ENCODE measurements around the gene SMC3. TPM values are rescaled to one million over a fixed set of nuclear protein-coding genes. Genes with fewer than 3 reads are reported as not detected.

The SMC3 gene
- polyA plus RNA-seq, 1 of the 3 experiments (the other 2 are of a cell fraction): 10.1 TPM

DNA sequence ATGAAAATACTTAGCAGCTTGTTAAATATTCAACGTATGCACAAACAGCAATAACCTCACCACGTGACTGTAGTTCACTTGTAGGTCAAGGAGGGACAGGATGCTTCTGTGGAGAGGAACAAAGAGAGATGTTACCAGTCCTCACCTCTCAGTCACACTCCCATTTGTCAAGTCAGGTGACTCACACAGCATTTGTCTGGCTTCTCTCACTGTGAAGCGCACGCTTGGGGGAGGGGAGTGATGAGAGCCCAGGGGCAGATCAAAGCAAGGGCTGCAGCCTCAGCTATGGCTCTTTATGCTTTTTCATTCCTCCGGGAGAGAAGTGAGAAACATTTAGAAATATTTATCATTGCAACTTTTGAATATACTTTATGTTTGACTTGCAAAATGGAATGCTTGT, 73.8 kb downstream of the SMC3 start:
- H3K79me2 ChIP-seq (ENCODE audit: insufficient read depth): no peaks in the 10 kb centered on the region
- DNase-seq: peak; percentile 62
- WGBS (ENCODE audit: low lambda C conversion rate): 37% methylated on average over 5 of the region's 5 CpGs
- ChIA-PET CTCF (interaction anchor here (0.5 to 2.1 kb wide), 7 partner anchors 13 to 436 kb away, joined by 3 to 16 read pairs (median 4); partner anchors contain the start of gene ADRA2A), POLR2A (no interaction called here)
- no peaks in the 10 kb centered on the region for H3K9me2 ChIP-seq
- H2AFZ ChIP-seq (ENCODE audit: low read depth): no peak overlapping the region
- no peaks in the 10 kb centered on the region for H3K36me3 ChIP-seq (replicated peaks in 1 of 2; ENCODE audit: control insufficient read depth in 1 of 2, insufficient read depth in 2 of 2, low read length in 1 of 2)
- H3K9ac ChIP-seq: no peak overlapping the region
- no peaks in the 10 kb centered on the region for H4K20me1 ChIP-seq (ENCODE audit: insufficient read depth)
- peaks cover 9% of the 10 kb centered on the region for H3F3A ChIP-seq (replicated peaks; ENCODE audit: insufficient read depth)
- no peak overlapping the region for H3K4me3 ChIP-seq (ENCODE audit: low read depth in 2 of 2, low read length in 1 of 2)
- H3K4me2 ChIP-seq: no peak overlapping the region
- no peak overlapping the region; a peak in 1 of 4 replicates for H3K27ac ChIP-seq (ENCODE audit: low read depth in 2 of 2, low read length in 1 of 2)
- no peak for TF ChIP-seq SIN3A (IDR thresholded peaks at IDR 0.05; ENCODE audit: borderline replicate concordance, low read depth, low read length)
- TF ChIP-seq, protein P1, sequence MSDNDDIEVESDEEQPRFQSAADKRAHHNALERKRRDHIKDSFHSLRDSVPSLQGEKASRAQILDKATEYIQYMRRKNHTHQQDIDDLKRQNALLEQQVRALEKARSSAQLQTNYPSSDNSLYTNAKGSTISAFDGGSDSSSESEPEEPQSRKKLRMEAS (IDR thresholded peaks at IDR 0.05; ENCODE audit: low read depth): no peak
- TF ChIP-seq SMC3 (IDR thresholded peaks at IDR 0.05; ENCODE audit: low read depth, low read length): no peak
- TF ChIP-seq, protein P2, sequence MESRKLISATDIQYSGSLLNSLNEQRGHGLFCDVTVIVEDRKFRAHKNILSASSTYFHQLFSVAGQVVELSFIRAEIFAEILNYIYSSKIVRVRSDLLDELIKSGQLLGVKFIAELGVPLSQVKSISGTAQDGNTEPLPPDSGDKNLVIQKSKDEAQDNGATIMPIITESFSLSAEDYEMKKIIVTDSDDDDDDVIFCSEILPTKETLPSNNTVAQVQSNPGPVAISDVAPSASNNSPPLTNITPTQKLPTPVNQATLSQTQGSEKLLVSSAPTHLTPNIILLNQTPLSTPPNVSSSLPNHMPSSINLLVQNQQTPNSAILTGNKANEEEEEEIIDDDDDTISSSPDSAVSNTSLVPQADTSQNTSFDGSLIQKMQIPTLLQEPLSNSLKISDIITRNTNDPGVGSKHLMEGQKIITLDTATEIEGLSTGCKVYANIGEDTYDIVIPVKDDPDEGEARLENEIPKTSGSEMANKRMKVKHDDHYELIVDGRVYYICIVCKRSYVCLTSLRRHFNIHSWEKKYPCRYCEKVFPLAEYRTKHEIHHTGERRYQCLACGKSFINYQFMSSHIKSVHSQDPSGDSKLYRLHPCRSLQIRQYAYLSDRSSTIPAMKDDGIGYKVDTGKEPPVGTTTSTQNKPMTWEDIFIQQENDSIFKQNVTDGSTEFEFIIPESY (IDR thresholded peaks at IDR 0.05; ENCODE audit: borderline replicate concordance, low read depth): no peak
- TF ChIP-seq GATA2 (CRISPR knock-in tag; IDR thresholded peaks at IDR 0.05): no peak; the same call in 1 of the 2 replicates
- no peak for TF ChIP-seq YY1 (IDR thresholded peaks at IDR 0.05; ENCODE audit: low read depth)
- TF ChIP-seq TEAD4 (IDR thresholded peaks at IDR 0.05; ENCODE audit: borderline replicate concordance, insufficient read depth): no peak
- TF ChIP-seq, protein P3, sequence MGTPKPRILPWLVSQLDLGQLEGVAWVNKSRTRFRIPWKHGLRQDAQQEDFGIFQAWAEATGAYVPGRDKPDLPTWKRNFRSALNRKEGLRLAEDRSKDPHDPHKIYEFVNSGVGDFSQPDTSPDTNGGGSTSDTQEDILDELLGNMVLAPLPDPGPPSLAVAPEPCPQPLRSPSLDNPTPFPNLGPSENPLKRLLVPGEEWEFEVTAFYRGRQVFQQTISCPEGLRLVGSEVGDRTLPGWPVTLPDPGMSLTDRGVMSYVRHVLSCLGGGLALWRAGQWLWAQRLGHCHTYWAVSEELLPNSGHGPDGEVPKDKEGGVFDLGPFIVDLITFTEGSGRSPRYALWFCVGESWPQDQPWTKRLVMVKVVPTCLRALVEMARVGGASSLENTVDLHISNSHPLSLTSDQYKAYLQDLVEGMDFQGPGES (IDR thresholded peaks at IDR 0.05; ENCODE audit: low read depth, low read length): no peak
- no peak for TF ChIP-seq FOXM1 (IDR thresholded peaks at IDR 0.05; ENCODE audit: low read depth)
- peak in 1 of 2 experiments; percentile 44; a peak in 2 of 4 replicates for TF ChIP-seq EP300 (IDR thresholded peaks at IDR 0.05; ENCODE audit: borderline replicate concordance in 1 of 2, low read depth in 1 of 2, low read length in 1 of 2)
- TF ChIP-seq GABPA (IDR thresholded peaks at IDR 0.05; ENCODE audit: low read depth): no peak
- TF ChIP-seq TAF1 (IDR thresholded peaks at IDR 0.05; ENCODE audit: borderline replicate concordance, low read depth, low read length): no peak
- no peak for TF ChIP-seq MEF2A (IDR thresholded peaks at IDR 0.05; ENCODE audit: borderline replicate concordance, low read depth)
- no peak for TF ChIP-seq NFIC (IDR thresholded peaks at IDR 0.05; ENCODE audit: borderline replicate concordance)
- no peak for TF ChIP-seq RFX5 (IDR thresholded peaks at IDR 0.05; ENCODE audit: low read length)
- TF ChIP-seq, protein P4, sequence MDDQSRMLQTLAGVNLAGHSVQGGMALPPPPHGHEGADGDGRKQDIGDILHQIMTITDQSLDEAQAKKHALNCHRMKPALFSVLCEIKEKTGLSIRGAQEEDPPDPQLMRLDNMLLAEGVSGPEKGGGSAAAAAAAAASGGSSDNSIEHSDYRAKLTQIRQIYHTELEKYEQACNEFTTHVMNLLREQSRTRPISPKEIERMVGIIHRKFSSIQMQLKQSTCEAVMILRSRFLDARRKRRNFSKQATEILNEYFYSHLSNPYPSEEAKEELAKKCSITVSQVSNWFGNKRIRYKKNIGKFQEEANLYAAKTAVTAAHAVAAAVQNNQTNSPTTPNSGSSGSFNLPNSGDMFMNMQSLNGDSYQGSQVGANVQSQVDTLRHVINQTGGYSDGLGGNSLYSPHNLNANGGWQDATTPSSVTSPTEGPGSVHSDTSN (IDR thresholded peaks at IDR 0.05): peak; percentile 65; the same call in 1 of the 2 replicates
- peak; percentile 60; the same call in 1 of the 2 replicates for TF ChIP-seq TCF12 (IDR thresholded peaks at IDR 0.05)
- TF ChIP-seq, protein P5, sequence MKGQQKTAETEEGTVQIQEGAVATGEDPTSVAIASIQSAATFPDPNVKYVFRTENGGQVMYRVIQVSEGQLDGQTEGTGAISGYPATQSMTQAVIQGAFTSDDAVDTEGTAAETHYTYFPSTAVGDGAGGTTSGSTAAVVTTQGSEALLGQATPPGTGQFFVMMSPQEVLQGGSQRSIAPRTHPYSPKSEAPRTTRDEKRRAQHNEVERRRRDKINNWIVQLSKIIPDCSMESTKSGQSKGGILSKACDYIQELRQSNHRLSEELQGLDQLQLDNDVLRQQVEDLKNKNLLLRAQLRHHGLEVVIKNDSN (IDR thresholded peaks at IDR 0.05; ENCODE audit: borderline replicate concordance, low read depth): 0 out of 2 replicates have a peak, but pooled peaks have one; percentile 39
- TF ChIP-seq ELF1 (IDR thresholded peaks at IDR 0.05): no peak
- TF ChIP-seq CHD2 (IDR thresholded peaks at IDR 0.05; ENCODE audit: low read length, partially characterized antibody): peak; percentile 72
- H3K27me3 ChIP-seq (ENCODE audit: insufficient read depth): no peaks in the 10 kb centered on the region
- H3K4me1 ChIP-seq (ENCODE audit: control insufficient read depth in 1 of 2, insufficient read depth in 2 of 2, low read depth in 1 of 2, low read length in 1 of 2): peaks cover 8 to 33% of the 10 kb centered on the region in 2 experiments; a peak in 3 of 4 replicates
- no peaks in the 10 kb centered on the region for H3K9me3 ChIP-seq

Measured in SK-N-SH (cell line).